HL-60 (cell line): ENCODE data around the gene YWHAQ.

Experiments used
- GABPA ChIP-seq: IDR thresholded peaks from 2 replicates; pipeline ENCODE4 v1.6.1; 2012; ENCODE audit warnings: low read depth
- POLR2AphosphoS5 ChIP-seq: IDR thresholded peaks from 2 replicates; pipeline ENCODE4 v1.6.1; 2012; ENCODE audit warnings: low read depth
- TF ChIP-seq, protein P1 (sequence below): IDR thresholded peaks from one replicate; pipeline ENCODE4 v1.5.1; 2011; ENCODE audit warnings: low read length, control low read depth, inconsistent platforms; ENCODE audit not compliant: insufficient read depth
- TF ChIP-seq, protein P2 (sequence below): IDR thresholded peaks from 2 replicates; pipeline ENCODE4 v1.6.1; 2012; ENCODE audit warnings: low read depth; ENCODE audit not compliant: insufficient replicate concordance

DNA sequence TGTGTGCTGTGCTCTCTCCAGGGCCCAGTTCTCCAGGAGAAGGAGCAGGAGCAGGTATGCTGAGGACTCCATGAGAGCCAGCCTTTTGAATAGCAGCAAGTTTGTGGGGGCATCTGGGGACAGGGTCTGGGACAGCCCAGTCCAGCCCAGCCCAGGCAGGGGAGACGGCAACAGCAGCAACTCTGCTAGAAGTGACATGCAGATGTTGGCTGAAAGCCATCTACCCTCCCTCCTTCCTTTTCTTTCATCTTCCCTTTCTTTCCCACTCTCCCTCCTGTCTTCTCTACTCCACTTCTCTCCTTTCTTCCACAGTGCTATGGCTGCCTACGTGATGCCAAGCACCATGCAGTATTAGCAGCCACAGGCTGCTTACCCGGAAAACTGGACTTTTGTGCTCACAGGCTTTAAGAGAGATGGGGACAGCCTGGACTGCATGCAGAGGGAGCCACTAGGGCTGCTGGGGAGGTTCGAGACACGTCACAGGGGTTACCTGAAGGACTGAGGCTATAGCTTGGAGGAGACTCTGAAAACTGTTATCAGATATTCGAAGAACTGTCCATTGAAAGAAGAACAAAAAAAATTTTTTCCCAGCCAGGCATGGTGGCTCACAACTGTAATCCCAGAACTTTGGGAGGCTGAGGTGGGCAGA lies 23.8 kb upstream of the YWHAQ start:
- TF ChIP-seq, protein P1, sequence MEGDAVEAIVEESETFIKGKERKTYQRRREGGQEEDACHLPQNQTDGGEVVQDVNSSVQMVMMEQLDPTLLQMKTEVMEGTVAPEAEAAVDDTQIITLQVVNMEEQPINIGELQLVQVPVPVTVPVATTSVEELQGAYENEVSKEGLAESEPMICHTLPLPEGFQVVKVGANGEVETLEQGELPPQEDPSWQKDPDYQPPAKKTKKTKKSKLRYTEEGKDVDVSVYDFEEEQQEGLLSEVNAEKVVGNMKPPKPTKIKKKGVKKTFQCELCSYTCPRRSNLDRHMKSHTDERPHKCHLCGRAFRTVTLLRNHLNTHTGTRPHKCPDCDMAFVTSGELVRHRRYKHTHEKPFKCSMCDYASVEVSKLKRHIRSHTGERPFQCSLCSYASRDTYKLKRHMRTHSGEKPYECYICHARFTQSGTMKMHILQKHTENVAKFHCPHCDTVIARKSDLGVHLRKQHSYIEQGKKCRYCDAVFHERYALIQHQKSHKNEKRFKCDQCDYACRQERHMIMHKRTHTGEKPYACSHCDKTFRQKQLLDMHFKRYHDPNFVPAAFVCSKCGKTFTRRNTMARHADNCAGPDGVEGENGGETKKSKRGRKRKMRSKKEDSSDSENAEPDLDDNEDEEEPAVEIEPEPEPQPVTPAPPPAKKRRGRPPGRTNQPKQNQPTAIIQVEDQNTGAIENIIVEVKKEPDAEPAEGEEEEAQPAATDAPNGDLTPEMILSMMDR = no peak
- TF ChIP-seq, protein P2, sequence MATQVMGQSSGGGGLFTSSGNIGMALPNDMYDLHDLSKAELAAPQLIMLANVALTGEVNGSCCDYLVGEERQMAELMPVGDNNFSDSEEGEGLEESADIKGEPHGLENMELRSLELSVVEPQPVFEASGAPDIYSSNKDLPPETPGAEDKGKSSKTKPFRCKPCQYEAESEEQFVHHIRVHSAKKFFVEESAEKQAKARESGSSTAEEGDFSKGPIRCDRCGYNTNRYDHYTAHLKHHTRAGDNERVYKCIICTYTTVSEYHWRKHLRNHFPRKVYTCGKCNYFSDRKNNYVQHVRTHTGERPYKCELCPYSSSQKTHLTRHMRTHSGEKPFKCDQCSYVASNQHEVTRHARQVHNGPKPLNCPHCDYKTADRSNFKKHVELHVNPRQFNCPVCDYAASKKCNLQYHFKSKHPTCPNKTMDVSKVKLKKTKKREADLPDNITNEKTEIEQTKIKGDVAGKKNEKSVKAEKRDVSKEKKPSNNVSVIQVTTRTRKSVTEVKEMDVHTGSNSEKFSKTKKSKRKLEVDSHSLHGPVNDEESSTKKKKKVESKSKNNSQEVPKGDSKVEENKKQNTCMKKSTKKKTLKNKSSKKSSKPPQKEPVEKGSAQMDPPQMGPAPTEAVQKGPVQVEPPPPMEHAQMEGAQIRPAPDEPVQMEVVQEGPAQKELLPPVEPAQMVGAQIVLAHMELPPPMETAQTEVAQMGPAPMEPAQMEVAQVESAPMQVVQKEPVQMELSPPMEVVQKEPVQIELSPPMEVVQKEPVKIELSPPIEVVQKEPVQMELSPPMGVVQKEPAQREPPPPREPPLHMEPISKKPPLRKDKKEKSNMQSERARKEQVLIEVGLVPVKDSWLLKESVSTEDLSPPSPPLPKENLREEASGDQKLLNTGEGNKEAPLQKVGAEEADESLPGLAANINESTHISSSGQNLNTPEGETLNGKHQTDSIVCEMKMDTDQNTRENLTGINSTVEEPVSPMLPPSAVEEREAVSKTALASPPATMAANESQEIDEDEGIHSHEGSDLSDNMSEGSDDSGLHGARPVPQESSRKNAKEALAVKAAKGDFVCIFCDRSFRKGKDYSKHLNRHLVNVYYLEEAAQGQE = no peak
- TF ChIP-seq POLR2AphosphoS5 (no peak), GABPA (no peak)
